K562 (cell line): ENCODE measurements around the gene STUM. TPM values are rescaled to one million over a fixed set of nuclear protein-coding genes. Genes with fewer than 3 reads are reported as not detected.

Source experiments
- CBX1 ChIP-seq: sonication (generic); IDR thresholded peaks from 2 replicates; pipeline ENCODE4 v1.6.1; 2016; ENCODE audit warnings: antibody characterized with exemption, low read depth, mild to moderate bottlenecking
- polyA plus RNA-seq, 8 experiments: library from polyadenylated mRNA; depleted of rRNA in 4 of 8; stranded (reverse) in 5 of 8; unstranded in 3 of 8; fragments of >200 nt; fragmentation: Nextera tagmentation in 2 of 8; fragmentation: Illumina TruSeq in 1 of 8; extraction: Ambion mirVana in 2 of 8; extraction: Trizol in 1 of 8; gene quantifications; 2 replicates each; pipeline versions ENCODE4 v1.2.1 to v1.2.3, GENCODE V29; 2011 to 2014; ENCODE audit warnings: inconsistent platforms in 1 of 8, missing spikeins in 1 of 8
- total RNA-seq, 7 experiments: library from RNA; depleted of rRNA in 6 of 7; stranded (reverse); fragments of >200 nt in 6 of 7; fragmentation: Illumina TruSeq in 2 of 7; extraction: Trizol in 2 of 7; gene quantifications; 2 replicates each; pipeline versions ENCODE4 v1.2.1 to v1.2.3, GENCODE V29; 2011 to 2021; ENCODE audit warnings: low replicate concordance in 1 of 7
- TF ChIP-seq, protein P1 (sequence below): fragments of 450-650 bp; IDR thresholded peaks from 2 replicates; pipeline ENCODE4 v1.6.1; 2016; ENCODE audit warnings: mild to moderate bottlenecking, moderate library complexity
- TF ChIP-seq, protein P2 (sequence below): fragments of 450-650 bp; IDR thresholded peaks from 2 replicates; pipeline ENCODE4 v1.6.1; 2017; ENCODE audit warnings: antibody characterized with exemption, mild to moderate bottlenecking

The STUM gene
- total and polyA plus RNA-seq, 9 of the 15 experiments (the other 6 are each of a cell fraction or from before 2014, with no cell fraction given): not detected

DNA sequence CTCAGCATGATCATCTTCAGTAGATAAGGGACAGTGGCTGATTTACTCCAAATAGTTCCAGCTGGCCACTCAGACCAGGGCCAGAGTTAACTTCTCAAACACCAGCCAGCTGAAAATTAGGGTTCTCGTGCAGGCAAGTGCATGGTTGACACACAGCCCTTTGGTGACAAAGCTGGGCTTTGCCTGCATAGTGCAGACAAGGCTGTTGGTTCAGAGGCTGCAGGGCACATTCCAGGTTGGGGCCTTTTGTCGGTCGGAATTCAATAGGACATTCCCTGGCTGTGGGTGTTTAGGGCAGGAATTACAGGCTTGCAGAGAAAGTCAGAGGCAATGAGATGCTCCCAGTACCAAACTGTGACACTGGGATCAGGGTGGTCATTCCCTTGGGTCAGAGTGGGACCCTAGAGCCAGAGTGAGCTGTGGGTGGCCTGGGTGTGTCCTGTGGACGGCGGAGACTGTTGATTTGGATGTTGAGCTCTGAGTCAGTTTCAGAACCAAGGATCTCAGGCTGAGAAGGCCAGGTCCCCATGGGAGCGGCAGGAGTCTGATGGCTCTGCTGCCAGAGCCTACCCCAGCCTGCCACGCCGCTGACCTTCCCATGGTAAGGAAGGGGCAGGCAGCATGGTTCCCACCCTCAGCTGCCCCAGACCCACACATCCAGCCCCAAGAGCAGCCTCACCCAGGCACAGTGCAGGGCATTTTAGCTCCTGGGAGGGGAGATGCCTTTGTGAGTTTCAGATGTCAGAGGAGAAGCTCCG lies 56.2 kb downstream of the STUM start (continued):
- TF ChIP-seq, protein P1, sequence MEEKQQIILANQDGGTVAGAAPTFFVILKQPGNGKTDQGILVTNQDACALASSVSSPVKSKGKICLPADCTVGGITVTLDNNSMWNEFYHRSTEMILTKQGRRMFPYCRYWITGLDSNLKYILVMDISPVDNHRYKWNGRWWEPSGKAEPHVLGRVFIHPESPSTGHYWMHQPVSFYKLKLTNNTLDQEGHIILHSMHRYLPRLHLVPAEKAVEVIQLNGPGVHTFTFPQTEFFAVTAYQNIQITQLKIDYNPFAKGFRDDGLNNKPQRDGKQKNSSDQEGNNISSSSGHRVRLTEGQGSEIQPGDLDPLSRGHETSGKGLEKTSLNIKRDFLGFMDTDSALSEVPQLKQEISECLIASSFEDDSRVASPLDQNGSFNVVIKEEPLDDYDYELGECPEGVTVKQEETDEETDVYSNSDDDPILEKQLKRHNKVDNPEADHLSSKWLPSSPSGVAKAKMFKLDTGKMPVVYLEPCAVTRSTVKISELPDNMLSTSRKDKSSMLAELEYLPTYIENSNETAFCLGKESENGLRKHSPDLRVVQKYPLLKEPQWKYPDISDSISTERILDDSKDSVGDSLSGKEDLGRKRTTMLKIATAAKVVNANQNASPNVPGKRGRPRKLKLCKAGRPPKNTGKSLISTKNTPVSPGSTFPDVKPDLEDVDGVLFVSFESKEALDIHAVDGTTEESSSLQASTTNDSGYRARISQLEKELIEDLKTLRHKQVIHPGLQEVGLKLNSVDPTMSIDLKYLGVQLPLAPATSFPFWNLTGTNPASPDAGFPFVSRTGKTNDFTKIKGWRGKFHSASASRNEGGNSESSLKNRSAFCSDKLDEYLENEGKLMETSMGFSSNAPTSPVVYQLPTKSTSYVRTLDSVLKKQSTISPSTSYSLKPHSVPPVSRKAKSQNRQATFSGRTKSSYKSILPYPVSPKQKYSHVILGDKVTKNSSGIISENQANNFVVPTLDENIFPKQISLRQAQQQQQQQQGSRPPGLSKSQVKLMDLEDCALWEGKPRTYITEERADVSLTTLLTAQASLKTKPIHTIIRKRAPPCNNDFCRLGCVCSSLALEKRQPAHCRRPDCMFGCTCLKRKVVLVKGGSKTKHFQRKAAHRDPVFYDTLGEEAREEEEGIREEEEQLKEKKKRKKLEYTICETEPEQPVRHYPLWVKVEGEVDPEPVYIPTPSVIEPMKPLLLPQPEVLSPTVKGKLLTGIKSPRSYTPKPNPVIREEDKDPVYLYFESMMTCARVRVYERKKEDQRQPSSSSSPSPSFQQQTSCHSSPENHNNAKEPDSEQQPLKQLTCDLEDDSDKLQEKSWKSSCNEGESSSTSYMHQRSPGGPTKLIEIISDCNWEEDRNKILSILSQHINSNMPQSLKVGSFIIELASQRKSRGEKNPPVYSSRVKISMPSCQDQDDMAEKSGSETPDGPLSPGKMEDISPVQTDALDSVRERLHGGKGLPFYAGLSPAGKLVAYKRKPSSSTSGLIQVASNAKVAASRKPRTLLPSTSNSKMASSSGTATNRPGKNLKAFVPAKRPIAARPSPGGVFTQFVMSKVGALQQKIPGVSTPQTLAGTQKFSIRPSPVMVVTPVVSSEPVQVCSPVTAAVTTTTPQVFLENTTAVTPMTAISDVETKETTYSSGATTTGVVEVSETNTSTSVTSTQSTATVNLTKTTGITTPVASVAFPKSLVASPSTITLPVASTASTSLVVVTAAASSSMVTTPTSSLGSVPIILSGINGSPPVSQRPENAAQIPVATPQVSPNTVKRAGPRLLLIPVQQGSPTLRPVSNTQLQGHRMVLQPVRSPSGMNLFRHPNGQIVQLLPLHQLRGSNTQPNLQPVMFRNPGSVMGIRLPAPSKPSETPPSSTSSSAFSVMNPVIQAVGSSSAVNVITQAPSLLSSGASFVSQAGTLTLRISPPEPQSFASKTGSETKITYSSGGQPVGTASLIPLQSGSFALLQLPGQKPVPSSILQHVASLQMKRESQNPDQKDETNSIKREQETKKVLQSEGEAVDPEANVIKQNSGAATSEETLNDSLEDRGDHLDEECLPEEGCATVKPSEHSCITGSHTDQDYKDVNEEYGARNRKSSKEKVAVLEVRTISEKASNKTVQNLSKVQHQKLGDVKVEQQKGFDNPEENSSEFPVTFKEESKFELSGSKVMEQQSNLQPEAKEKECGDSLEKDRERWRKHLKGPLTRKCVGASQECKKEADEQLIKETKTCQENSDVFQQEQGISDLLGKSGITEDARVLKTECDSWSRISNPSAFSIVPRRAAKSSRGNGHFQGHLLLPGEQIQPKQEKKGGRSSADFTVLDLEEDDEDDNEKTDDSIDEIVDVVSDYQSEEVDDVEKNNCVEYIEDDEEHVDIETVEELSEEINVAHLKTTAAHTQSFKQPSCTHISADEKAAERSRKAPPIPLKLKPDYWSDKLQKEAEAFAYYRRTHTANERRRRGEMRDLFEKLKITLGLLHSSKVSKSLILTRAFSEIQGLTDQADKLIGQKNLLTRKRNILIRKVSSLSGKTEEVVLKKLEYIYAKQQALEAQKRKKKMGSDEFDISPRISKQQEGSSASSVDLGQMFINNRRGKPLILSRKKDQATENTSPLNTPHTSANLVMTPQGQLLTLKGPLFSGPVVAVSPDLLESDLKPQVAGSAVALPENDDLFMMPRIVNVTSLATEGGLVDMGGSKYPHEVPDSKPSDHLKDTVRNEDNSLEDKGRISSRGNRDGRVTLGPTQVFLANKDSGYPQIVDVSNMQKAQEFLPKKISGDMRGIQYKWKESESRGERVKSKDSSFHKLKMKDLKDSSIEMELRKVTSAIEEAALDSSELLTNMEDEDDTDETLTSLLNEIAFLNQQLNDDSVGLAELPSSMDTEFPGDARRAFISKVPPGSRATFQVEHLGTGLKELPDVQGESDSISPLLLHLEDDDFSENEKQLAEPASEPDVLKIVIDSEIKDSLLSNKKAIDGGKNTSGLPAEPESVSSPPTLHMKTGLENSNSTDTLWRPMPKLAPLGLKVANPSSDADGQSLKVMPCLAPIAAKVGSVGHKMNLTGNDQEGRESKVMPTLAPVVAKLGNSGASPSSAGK: no peak
- TF ChIP-seq CBX1: no peak
- TF ChIP-seq, protein P2, sequence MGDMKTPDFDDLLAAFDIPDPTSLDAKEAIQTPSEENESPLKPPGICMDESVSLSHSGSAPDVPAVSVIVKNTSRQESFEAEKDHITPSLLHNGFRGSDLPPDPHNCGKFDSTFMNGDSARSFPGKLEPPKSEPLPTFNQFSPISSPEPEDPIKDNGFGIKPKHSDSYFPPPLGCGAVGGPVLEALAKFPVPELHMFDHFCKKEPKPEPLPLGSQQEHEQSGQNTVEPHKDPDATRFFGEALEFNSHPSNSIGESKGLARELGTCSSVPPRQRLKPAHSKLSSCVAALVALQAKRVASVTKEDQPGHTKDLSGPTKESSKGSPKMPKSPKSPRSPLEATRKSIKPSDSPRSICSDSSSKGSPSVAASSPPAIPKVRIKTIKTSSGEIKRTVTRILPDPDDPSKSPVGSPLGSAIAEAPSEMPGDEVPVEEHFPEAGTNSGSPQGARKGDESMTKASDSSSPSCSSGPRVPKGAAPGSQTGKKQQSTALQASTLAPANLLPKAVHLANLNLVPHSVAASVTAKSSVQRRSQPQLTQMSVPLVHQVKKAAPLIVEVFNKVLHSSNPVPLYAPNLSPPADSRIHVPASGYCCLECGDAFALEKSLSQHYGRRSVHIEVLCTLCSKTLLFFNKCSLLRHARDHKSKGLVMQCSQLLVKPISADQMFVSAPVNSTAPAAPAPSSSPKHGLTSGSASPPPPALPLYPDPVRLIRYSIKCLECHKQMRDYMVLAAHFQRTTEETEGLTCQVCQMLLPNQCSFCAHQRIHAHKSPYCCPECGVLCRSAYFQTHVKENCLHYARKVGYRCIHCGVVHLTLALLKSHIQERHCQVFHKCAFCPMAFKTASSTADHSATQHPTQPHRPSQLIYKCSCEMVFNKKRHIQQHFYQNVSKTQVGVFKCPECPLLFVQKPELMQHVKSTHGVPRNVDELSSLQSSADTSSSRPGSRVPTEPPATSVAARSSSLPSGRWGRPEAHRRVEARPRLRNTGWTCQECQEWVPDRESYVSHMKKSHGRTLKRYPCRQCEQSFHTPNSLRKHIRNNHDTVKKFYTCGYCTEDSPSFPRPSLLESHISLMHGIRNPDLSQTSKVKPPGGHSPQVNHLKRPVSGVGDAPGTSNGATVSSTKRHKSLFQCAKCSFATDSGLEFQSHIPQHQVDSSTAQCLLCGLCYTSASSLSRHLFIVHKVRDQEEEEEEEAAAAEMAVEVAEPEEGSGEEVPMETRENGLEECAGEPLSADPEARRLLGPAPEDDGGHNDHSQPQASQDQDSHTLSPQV: no peak
